ENCODE data around the gene EIF3C.
"Not testable (repeated sequence)": the region's sequence is repeated elsewhere in the genome, so short reads cannot be mapped to it uniquely, and the experiment has no call there.

Gene EIF3C, protein sequence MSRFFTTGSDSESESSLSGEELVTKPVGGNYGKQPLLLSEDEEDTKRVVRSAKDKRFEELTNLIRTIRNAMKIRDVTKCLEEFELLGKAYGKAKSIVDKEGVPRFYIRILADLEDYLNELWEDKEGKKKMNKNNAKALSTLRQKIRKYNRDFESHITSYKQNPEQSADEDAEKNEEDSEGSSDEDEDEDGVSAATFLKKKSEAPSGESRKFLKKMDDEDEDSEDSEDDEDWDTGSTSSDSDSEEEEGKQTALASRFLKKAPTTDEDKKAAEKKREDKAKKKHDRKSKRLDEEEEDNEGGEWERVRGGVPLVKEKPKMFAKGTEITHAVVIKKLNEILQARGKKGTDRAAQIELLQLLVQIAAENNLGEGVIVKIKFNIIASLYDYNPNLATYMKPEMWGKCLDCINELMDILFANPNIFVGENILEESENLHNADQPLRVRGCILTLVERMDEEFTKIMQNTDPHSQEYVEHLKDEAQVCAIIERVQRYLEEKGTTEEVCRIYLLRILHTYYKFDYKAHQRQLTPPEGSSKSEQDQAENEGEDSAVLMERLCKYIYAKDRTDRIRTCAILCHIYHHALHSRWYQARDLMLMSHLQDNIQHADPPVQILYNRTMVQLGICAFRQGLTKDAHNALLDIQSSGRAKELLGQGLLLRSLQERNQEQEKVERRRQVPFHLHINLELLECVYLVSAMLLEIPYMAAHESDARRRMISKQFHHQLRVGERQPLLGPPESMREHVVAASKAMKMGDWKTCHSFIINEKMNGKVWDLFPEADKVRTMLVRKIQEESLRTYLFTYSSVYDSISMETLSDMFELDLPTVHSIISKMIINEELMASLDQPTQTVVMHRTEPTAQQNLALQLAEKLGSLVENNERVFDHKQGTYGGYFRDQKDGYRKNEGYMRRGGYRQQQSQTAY

DNA sequence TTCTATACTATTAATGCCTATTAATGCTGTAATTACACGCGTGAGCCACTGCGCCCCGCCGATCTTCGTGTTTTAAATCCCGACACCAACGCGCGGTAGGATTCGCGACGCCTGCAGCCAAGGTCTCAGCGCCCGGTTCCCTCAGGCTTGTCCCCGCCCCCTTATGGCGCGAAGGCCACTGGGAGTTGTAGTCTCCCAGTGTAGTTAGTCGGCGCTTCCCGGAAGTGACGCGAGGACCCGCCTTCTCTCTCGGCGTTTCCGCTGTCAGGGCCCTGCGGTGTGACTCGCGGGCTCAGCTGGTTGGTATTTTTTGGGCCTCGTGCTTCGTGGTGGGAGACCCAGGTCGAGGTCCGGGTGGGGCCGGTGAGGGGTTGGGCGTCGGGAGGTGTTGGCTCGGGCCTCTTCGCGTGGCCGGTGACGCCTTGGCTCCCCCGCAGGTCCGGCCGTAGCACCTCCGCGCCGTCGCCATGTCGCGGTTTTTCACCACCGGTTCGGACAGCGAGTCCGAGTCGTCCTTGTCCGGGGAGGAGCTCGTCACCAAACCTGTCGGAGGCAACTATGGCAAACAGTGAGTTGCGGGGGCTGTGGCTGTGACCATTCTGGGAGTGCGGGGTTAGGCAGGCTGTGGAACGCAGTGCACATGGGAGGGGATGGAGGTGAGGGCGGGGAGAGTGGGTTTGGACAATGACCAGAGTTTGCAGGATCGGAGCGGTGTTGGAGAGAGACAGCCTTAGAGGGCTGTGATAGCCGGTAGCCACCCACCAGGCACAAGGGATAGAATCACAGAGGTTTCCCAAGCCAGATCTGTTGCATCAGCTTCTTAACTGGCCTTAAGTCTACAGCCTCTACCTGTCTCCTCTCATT lies at the start of gene EIF3C:
EIF3C (plus strand) TSS at position 245 of the 864 bp plus-strand sequence; CDS start at position 468, 223 bp downstream.
- in situ Hi-C loops (cut with MboI; ENCODE audit: low pct_unique_long_range_greater_than_20kb, low sequenced_read_pairs, unreplicated experiment); DNase-seq (ENCODE audit: low spot score): not testable (repeated sequence)

DNA sequence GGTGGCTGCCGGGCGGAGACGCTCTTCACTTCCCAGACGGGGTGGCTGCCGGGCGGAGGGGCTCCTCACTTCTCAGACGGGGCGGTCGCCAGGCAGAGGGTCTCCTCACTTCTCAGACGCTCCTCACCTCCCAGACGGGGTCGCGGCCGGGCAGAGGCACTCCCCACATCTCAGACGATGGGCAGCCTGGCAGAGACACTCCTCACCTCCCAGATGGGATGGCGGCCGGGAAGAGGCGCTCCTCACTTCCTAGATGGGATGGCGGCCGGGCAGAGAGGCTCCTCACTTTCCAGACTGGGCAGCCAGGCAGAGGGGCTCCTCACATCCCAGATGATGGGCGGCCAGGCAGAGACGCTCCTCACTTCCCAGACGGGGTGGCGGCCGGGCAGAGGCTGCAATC lies 45.0 kb upstream of the EIF3C start:
- in situ Hi-C loops (cut with MboI; ENCODE audit: low pct_unique_long_range_greater_than_20kb, low sequenced_read_pairs, unreplicated experiment); DNase-seq (ENCODE audit: low spot score): not testable (repeated sequence)

DNA sequence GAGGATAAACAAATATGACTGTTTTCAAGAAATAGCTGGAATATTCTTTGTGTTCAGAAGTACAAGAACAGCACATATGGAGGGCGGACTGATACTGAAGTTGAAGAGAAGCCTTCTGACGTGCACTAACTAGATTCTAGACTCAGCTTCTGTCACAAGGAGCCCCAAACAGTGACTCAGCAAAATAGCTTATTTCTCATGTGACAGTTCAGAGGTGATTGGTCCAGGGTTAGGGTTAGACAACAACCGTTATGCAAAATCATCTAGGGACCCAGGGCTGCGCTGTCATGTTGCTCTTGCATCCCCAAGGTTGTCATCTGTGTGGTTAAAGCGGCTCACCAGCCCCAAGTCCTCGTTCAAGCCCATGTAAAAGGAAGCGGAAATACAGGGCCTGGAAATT lies 43.8 kb upstream of the EIF3C start:
- DNase-seq (ENCODE audit: low spot score); in situ Hi-C loops (cut with MboI; ENCODE audit: low pct_unique_long_range_greater_than_20kb, low sequenced_read_pairs, unreplicated experiment): not testable (repeated sequence)

DNA sequence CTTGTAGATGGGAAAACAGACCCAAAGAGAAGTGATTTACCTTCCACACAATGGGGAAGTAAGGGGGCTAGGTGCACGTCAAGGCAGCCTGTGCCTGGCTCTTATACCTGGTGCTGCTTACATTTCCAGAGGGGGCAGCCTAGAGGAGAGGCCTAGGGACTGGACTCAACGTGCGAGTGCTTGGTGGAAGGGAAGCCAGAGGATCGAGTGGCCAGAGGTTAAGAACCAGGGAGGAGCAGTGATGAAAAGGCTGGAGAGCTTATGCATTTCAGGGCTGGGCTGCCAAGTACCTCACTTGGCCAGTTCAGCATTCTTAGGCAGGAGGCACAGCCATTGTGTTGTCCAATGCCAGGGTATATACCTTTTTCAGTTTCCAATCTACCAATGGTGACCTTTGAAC lies 43.1 kb upstream of the EIF3C start:
- in situ Hi-C loops (cut with MboI; ENCODE audit: low pct_unique_long_range_greater_than_20kb, low sequenced_read_pairs, unreplicated experiment); DNase-seq (ENCODE audit: low spot score): not testable (repeated sequence)

DNA sequence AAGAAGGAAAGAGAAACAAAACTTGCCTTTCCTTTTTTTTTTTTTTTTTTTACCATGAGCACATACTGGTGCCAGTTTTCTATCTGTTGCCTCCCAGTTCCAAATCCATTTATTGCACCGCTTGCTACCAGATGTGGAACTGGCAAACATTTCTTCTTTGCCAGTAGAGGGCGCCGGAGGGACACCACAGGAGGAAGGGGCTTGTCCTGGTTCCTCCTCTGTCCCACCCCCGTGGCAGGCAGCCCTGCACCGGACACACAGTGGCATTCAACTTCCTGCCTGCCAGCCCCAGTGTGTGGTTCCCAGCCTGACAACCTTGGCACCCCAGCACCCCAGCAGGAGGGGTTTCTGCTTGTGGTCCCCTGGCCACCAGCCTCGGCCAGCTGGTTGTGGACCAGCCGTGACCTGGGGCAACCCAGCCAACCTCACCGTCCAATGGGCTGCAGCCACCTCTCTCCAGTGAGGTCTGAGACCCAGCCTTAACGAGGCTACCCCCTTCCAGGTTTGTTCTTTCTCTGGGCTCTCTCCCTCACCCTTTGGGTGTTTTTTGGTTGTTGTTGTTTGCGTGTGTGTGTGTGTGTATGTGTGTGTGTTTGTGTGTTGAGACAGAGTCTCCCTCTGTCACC lies 22.8 kb upstream of the EIF3C start:
- DNase-seq (ENCODE audit: low spot score); in situ Hi-C loops (cut with MboI; ENCODE audit: low pct_unique_long_range_greater_than_20kb, low sequenced_read_pairs, unreplicated experiment): not testable (repeated sequence)

DNA sequence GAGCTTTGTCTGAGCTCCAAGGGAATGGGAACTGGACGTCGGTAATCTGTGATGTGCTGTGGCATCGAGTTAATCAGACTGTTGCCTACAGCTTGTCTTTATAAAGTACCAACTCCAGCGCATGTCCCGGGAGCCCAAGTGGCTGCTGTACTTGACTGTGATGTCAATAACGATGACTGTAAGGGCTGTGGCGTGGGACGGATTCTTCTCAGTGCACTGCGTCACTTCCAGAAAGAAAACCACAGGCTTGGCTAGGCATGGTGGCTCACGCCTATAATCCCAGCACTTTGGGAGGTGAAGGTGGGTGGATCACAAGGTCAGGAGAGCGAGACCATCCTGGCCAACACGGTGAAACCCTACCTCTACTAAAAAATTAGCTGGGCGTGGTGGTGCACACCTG lies 21.8 kb upstream of the EIF3C start:
- DNase-seq (ENCODE audit: low spot score); in situ Hi-C loops (cut with MboI; ENCODE audit: low pct_unique_long_range_greater_than_20kb, low sequenced_read_pairs, unreplicated experiment): not testable (repeated sequence)

DNA sequence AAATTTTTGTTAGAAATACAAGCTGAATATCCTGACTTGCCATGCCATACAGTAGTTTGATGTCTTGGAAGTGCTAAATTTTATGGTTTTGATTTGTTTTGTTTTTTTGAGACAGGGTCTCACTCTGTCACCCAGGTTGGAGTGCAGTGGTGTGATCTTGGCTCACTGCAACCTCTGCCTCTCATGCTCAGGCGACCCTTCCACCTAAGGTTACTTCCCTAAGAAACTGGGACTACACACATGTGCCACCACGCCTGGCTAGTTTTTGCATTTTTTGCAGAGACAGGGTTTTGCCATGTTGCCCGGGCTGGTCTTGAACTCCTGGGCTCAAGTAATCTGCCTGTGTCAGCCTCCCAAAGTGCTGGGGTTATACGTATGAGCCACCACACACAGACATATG lies 19.5 kb upstream of the EIF3C start:
- DNase-seq (ENCODE audit: low spot score); in situ Hi-C loops (cut with MboI; ENCODE audit: low pct_unique_long_range_greater_than_20kb, low sequenced_read_pairs, unreplicated experiment): not testable (repeated sequence)

DNA sequence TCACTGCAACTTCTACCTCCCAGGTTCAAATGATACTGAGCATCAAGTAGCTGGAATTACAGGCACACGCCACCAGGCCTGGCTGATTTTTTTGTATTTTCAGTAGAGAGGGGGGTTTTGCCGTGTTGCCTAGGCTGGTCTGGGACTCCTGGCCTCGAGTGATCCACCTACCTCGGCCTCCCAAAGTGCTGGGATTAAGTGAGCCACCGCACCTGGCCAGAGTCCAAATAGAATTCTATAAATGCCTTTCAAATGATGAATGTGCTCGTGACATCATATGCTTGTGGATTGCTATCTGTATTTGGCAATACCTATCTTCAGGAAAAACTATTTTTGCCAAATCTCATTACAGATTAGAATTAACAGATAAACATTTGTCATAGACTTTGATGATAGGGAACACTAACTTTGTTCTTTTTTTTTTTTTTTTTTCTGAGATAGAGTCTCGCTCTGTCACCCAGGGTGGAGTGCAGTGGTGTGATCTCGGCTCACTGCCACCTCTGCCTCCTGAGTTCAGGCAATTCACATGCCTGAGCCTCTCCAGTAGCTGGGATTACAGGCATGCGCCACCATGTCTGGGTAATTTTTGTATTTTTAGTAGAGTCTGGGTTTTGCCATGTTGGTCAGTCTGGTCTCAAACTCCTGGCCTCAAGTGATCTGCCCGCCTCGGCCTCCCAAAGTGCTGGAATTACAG lies 17.9 kb upstream of the EIF3C start:
- DNase-seq (ENCODE audit: low spot score); in situ Hi-C loops (cut with MboI; ENCODE audit: low pct_unique_long_range_greater_than_20kb, low sequenced_read_pairs, unreplicated experiment): not testable (repeated sequence)

DNA sequence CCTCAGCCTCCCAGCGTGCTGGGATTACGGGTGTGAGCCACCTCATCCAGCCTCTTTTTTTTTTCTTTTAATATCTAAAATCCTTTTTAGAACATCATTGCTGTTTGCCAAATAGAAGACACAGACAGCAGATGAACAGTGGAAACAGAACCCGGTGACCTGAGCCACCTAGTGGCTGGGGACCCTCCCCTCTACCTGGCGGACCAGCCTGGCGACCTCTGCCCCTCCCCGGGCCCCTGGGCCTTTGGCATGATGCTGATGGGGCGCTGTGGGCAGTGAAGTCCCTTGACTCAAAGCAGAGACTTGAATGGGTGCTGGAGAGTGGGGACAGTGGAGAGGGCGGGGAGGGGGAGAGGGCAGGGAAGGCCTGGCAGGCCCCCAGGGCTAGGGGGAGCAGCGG lies 11.5 kb upstream of the EIF3C start:
- in situ Hi-C loops (cut with MboI; ENCODE audit: low pct_unique_long_range_greater_than_20kb, low sequenced_read_pairs, unreplicated experiment); DNase-seq (ENCODE audit: low spot score): not testable (repeated sequence)

DNA sequence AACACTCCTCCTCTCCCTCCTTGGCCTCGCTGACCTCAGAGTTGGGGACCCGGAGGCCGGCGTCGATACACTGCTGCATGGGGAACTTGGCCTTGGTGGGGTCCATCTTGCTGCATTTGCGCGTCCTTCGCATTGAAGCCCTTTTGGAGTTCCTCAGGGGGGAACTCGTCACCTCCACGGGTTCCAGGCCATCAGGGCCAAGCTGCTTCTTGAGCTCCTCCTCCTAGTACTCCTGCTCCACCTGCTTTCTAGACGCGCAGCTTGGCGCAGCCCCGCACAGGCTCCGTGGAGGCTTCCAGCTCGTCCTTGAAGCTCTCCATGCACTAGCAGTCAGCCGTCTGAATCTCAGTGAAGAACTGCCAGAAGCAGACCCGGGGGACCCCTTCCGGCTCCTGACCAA lies 10.9 kb upstream of the EIF3C start:
- DNase-seq (ENCODE audit: low spot score); in situ Hi-C loops (cut with MboI; ENCODE audit: low pct_unique_long_range_greater_than_20kb, low sequenced_read_pairs, unreplicated experiment): not testable (repeated sequence)

DNA sequence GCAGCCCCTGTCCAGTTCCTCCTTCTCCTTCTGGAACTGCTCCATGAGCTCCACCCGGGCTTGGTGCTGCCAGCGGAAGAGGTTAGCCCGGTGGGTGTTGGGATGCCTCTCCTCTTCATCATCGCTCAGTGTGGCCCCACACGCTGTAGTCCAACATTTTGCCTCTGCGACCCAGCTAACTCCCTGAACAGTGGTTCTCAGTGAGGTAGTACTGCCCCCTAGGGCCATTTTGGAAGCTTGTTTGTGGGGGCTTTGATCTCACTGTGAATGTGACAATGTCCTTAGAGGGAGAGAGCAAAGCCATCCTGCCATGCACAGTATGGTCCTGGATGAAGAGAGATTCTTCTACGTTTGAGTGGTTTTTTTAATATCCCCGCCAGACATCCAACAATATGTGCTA lies 9.9 kb upstream of the EIF3C start:
- in situ Hi-C loops (cut with MboI; ENCODE audit: low pct_unique_long_range_greater_than_20kb, low sequenced_read_pairs, unreplicated experiment): not testable (repeated sequence)

DNA sequence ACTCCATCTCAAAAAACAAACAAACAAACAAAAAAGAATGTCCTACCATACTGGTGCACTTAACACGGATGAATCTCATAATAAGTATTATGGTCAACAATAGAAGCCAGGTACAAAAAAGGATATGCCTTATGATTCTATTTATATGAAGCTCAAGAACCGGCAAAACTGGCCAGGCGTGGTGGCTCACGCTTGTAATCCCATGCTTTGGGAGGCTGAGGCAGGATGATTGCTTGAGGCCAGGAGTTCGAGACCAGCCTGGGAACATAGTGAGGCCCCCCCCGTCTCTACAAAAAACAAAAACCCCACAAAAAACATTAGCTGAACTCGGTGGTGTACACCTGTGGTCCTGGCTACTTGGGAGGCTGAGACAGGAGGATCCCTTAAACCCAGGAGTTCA lies 7.0 kb upstream of the EIF3C start:
- in situ Hi-C loops (cut with MboI; ENCODE audit: low pct_unique_long_range_greater_than_20kb, low sequenced_read_pairs, unreplicated experiment); DNase-seq (ENCODE audit: low spot score): not testable (repeated sequence)

More for the DNA sequence above, 9.9 kb upstream of the EIF3C start:
- DNase-seq (ENCODE audit: low spot score): not testable (repeated sequence)

DNA sequence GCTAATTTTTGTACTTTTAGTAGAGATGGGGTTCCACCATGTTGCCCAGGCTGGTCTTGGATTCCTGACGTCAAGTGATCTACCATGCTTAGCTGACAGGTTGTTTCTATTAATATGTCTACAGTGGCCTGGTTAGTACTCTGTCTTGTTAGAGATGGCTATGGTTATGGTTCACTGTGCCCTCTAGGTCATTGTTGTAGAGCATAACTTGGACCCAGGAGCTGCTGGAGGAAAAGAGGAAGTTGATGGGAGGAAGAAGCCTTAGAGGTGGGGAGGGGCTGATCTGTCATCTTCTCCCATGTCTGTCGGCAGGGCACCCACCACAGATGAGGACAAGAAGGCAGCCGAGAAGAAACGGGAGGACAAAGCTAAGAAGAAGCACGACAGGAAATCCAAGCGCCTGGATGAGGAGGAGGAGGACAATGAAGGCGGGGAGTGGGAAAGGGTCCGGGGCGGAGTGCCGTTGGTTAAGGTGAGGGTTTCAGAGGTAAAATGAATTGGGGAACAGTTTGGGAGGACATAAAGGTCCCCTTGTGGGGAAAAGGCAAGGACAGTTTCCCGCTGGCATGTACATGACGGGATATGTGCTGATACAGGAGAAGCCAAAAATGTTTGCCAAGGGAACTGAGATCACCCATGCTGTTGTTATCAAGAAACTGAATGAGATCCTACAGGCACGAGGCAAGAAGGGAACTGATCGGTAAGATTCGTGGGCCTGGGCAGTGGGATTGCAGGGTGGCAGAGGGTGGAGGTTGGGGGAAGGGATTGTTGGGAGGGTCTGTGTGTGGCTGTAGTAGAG lies 11.8 kb downstream of the EIF3C start:
- DNase-seq (ENCODE audit: low spot score); in situ Hi-C loops (cut with MboI; ENCODE audit: low pct_unique_long_range_greater_than_20kb, low sequenced_read_pairs, unreplicated experiment): not testable (repeated sequence)

DNA sequence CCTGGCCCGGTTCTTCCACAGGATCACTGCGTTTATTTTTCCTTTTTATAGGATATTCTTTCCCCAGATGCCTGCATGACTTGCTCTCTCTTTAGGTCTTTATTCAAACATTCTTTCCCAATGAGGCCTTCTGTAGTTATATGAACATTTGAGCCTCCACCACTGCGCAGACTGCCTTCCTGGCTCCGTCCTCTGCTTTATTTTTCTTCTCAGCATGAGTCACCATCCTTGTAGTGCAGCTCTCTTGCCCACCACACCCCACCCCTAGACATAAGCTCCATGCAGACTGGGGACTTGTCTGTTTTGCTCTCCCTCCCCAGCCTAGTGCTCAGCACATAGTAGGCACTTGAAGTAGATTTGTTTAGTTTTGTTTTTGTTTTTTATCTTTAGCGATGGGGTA lies 20.0 kb downstream of the EIF3C start:
- DNase-seq (ENCODE audit: low spot score); in situ Hi-C loops (cut with MboI; ENCODE audit: low pct_unique_long_range_greater_than_20kb, low sequenced_read_pairs, unreplicated experiment): not testable (repeated sequence)

DNA sequence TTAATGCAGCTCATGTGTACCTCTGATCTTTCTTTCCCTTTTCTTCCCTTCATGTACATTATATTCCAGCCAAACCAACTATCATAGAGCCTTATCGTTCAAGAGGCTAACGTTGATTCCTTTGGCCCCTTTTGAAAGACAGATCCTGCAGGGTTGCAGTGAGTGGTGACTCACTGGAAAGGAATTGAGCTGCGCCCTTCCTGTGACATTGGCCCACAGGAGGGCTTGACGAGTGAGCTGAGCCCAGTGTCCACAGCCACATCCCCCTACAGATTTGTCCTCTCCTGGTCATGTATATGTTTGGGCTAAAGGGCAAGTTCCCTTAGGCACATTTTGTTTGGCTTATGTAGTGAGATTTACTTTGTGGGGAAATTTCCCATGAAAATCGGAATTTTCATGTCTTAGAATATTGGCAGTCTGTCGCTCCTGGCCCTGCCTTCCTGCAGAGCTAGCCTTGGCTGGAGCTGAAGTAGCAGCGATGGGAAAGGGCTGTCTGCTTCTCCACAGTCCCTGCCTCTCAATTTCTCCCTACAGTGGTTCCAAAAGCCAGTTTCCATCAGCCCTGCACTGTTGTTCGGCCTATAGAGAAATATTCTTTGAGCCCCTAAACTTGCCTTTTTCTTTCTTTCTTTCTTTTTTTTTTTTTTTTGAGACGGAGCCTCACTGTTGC lies 21.3 kb downstream of the EIF3C start:
- DNase-seq (ENCODE audit: low spot score); in situ Hi-C loops (cut with MboI; ENCODE audit: low pct_unique_long_range_greater_than_20kb, low sequenced_read_pairs, unreplicated experiment): not testable (repeated sequence)

All from GM13977 (cell line).